Spleen (tissue), 11 donors: Measurements from ENCODE around the gene CYP21A2. TPM values are rescaled to one million over a fixed set of nuclear protein-coding genes. Genes with fewer than 3 reads are reported as not detected.

Experiments
- DNase-seq: peaks from one replicate; pipeline ENCODE4 v3.0.0-alpha.2; 2020
- H3K27ac ChIP-seq, 8 donors: fragments of 200-600 bp; sonication (generic) in 7 of 8; 1 replicate in 4 of 8; 2 replicates in 4 of 8; pipeline versions ENCODE4 v1.5.0 to v1.8.0; 2016 to 2021; ENCODE audit warnings: inconsistent platforms in 4 of 8, mild to moderate bottlenecking in 4 of 8, moderate library complexity in 1 of 8
- H3K27me3 ChIP-seq, 7 donors: fragments of 200-600 bp; sonication (generic) in 6 of 7; replicated peaks in 1 of 7; 1 replicate in 4 of 7; 2 replicates in 3 of 7; pipeline versions ENCODE4 v1.5.0 to v1.8.0; 2016 to 2021; ENCODE audit warnings: inconsistent platforms in 3 of 7, mild to moderate bottlenecking in 1 of 7
- H3K36me3 ChIP-seq, 6 donors: fragments of 200-600 bp; sonication (generic) in 5 of 6; 1 replicate in 4 of 6; 2 replicates in 2 of 6; pipeline versions ENCODE4 v1.5.0 to v1.8.0; 2016 to 2021; ENCODE audit warnings: inconsistent platforms in 2 of 6
- H3K4me1 ChIP-seq, 6 donors: fragments of 200-600 bp; sonication (generic) in 5 of 6; 1 replicate in 3 of 6; 2 replicates in 3 of 6; pipeline versions ENCODE4 v1.5.0 to v1.8.0; 2016 to 2021; ENCODE audit warnings: inconsistent platforms in 3 of 6
- H3K4me3 ChIP-seq, 8 donors: fragments of 200-600 bp; sonication (generic) in 7 of 8; 1 replicate in 4 of 8; 2 replicates in 4 of 8; pipeline versions ENCODE4 v1.5.0 to v1.8.0; 2016 to 2021; ENCODE audit warnings: inconsistent platforms in 4 of 8, mild to moderate bottlenecking in 4 of 8, moderate library complexity in 2 of 8
- H3K9me3 ChIP-seq, 8 donors: fragments of 200-600 bp; sonication (generic) in 7 of 8; 1 replicate in 4 of 8; 2 replicates in 4 of 8; pipeline versions ENCODE4 v1.5.0 to v1.8.0; 2016 to 2021; ENCODE audit warnings: inconsistent platforms in 4 of 8
- CTCF ChIP-seq, 11 experiments: fragments of 200-600 bp in 7 of 11; fragments of 450-650 bp in 4 of 11; sonication (generic) in 4 of 11; IDR thresholded peaks in 8 of 11; conservative IDR thresholded peaks in 3 of 11; 1 replicate in 7 of 11; 2 replicates in 4 of 11; pipeline versions ENCODE4 v1.4.0 to v1.8.0; 2016 to 2021; ENCODE audit warnings: antibody characterized with exemption in 11 of 11, inconsistent platforms in 4 of 11, mild to moderate bottlenecking in 1 of 11
- POLR2A ChIP-seq, 3 donors: fragments of 450-650 bp; IDR thresholded peaks; one replicate each; pipeline ENCODE4 v1.5.1; 2017; ENCODE audit warnings: antibody characterized with exemption in 3 of 3, mild to moderate bottlenecking in 1 of 3
- POLR2AphosphoS5 ChIP-seq, 3 donors: sonication (generic); formaldehyde crosslinking; IDR thresholded peaks; one replicate each; pipeline ENCODE4 v1.5.1; 2017; ENCODE audit warnings: antibody characterized with exemption in 3 of 3
- WGBS, 5 donors: extraction: QIAGEN DNeasy Blood & Tissue Kit in 3 of 5; methylation state at CpG; one replicate each; pipeline versions ENCODE4 v1.1.5 to v1.1.7; 2013 to 2018; 5-methylcytosine and 5-hydroxymethylcytosine counted together
- intact Hi-C: fragments of 100-400 bp; cut with DNase I; formaldehyde crosslinking; loops from one replicate; pipeline ENCODE4 v1.15.0; 2023; ENCODE audit warnings: low total_unique reads
- polyA plus RNA-seq, 3 donors: library from polyadenylated mRNA; stranded (reverse); fragments of 200-250 nt; gene quantifications; one replicate each; pipeline ENCODE4 v1.2.1, GENCODE V29; 2013
- total RNA-seq, 7 donors: library from RNA; depleted of rRNA in 3 of 7; stranded (reverse); fragments of >200 nt in 3 of 7; fragmentation: NEBNext Ultra II Directional in 4 of 7; extraction: Animal tissue kit (Norgen Biotek cat#: 25700) in 4 of 7; gene quantifications; one replicate each; pipeline versions ENCODE4 v1.1.0 to v1.2.1, GENCODE V29; 2016 to 2021
- donor health status: healthy with polysubstance abuse.
- donor health status: DM: no; HTN: no; CAD: no; lungs with moderate emphysema.
- donor health status: DM: no; HTN: no; CAD: no.
- donor health status: Bipolar disorder and iron deficiency.
- donor health status: healthy.
- donor health status: DM: no; HTN: no; CAD: no.
- donor health status: DM: yes; HTN: yes; CAD: no.

Gene CYP21A2
- total and polyA plus RNA-seq, 10 donors: 0.97 to 14.3 (median 5.4) TPM

DNA sequence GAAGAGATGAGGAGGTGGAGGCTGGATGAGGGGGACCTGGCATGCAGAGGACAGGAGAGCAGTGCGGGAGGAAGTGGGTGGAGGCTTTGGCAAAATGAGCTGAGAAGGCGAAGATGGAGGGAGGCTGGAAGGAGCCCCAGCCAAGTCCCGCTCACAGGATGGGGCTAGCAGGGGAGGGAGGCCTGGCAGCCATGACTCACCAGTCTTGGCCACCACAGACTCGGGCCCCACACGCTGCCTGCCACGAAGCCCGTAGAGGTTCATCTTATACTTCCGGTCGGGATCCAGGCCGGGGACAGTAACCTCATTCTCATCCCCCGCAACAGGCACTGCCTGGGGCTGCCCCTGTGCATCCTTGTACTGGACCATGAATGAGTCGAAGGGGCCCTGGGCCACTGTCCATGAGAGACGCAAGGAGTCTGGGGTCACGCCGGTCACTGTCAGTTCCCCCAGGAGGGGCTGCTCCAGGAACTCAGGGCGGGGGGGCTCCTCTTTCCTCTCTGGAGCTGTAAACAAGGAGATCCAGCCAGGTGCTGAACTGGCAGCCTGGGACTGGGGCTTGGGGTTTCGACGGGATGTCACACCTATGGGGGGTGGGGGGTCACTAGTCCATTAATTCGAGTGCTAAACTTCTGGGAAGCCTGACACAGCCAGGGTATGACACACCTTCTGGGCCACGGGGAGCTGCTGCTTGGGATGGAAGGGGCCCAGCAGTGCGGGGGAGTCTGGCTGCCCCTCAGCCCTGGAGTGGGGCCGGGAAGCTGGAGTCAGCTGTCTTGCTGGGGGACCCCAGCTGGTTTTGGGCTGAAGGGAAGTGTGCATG is 43.2 kb downstream of the CYP21A2 start:
- H3K27ac ChIP-seq: peak overlapping the region in 7 of 8 donors; percentile 29 to 71 (median 65)
- no peak overlapping the region for H3K4me3 ChIP-seq
- intact Hi-C loops: no loop called here
- H3K27me3 ChIP-seq: peaks cover 0 to 24% (median 3%) of the 10 kb centered on the region in 7 donors
- TF ChIP-seq CTCF (IDR thresholded peaks at IDR 0.05 in 8 of 11, conservative IDR thresholded peaks at IDR 0.05 in 3 of 11): no peak
- peak; percentile 23 to 62 (median 35) for TF ChIP-seq POLR2AphosphoS5 (IDR thresholded peaks at IDR 0.05)
- TF ChIP-seq POLR2A (IDR thresholded peaks at IDR 0.05): no peak
- H3K36me3 ChIP-seq: peaks cover 0 to 56% (median 0%) of the 10 kb centered on the region in 6 donors
- WGBS, 5 donors: 54 to 78% (median 70%) methylated on average over 15 to 22 of the region's 22 CpGs
- H3K4me1 ChIP-seq: peaks cover 2 to 38% (median 17%) of the 10 kb centered on the region in 6 donors
- no peak for DNase-seq
- no peaks in the 10 kb centered on the region for H3K9me3 ChIP-seq

GRCh38 chr6:32082478-32082877 is 44.3 kb downstream of the CYP21A2 start:
- H3K27me3 ChIP-seq: peaks cover 0 to 35% (median 13%) of the 10 kb centered on the region in 7 donors
- H3K9me3 ChIP-seq: no peaks in the 10 kb centered on the region
- H3K36me3 ChIP-seq: peaks cover 0 to 49% (median 0%) of the 10 kb centered on the region in 6 donors
- H3K27ac ChIP-seq: peak overlapping the region in 6 of 8 donors; percentile 51 to 71 (median 67)
- intact Hi-C loops: no loop called here
- 52 to 66% (median 62%) methylated on average over 6 of the region's 6 CpGs for WGBS, 5 donors
- TF ChIP-seq CTCF (IDR thresholded peaks at IDR 0.05 in 8 of 11, conservative IDR thresholded peaks at IDR 0.05 in 3 of 11) (no peak), POLR2AphosphoS5 (IDR thresholded peaks at IDR 0.05) (no peak), POLR2A (IDR thresholded peaks at IDR 0.05) (no peak)
- H3K4me3 ChIP-seq: no peak overlapping the region
- DNase-seq: no peak
- peaks cover 12 to 46% (median 28%) of the 10 kb centered on the region in 6 donors for H3K4me1 ChIP-seq

DNA sequence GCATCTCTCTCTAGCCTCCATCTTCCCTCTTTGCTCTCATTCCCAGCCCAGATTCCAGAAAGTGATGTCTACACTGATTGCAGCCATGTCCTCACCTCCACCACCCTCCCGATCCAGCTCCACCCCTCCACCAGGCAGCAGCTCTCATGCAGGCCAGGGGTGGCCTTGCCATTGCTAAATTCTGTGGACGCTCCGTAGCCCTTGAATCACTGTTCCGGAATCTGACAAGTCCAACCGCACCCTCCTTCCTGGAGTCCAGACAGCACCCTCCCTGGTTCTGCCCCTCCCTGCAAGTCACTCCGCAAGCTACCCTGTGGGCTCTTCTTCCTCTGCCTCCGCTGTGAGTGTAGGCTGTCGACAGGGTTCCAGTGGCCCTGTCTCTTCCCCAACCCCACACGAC is 44.7 kb downstream of the CYP21A2 start:
- intact Hi-C loops: no loop called here
- no peak overlapping the region for H3K4me3 ChIP-seq
- H3K27ac ChIP-seq: peak overlapping the region in 5 of 8 donors; percentile 54 to 71 (median 69)
- H3K36me3 ChIP-seq: peaks cover 0 to 47% (median 0%) of the 10 kb centered on the region in 6 donors
- peaks cover 12 to 50% (median 33%) of the 10 kb centered on the region in 6 donors for H3K4me1 ChIP-seq
- DNase-seq: peak; percentile 80
- peaks cover 0 to 39% (median 13%) of the 10 kb centered on the region in 7 donors for H3K27me3 ChIP-seq
- H3K9me3 ChIP-seq: no peaks in the 10 kb centered on the region
- TF ChIP-seq CTCF (IDR thresholded peaks at IDR 0.05 in 8 of 11, conservative IDR thresholded peaks at IDR 0.05 in 3 of 11) (no peak), POLR2A (IDR thresholded peaks at IDR 0.05) (no peak), POLR2AphosphoS5 (IDR thresholded peaks at IDR 0.05) (peak; percentile 42 to 73 (median 59))
- 50 to 74% (median 64%) methylated on average over 9 of the region's 9 CpGs for WGBS, 5 donors
